GM12872 (cell line): Measurements from ENCODE around the gene TAB2.

Experiments
- CTCF ChIP-seq: IDR thresholded peaks from 3 replicates; pipeline ENCODE4 v1.5.1; 2011; ENCODE audit warnings: low read depth, mild to moderate bottlenecking, low read length, moderate library complexity; ENCODE audit not compliant: insufficient read depth

The TAB2 gene, protein sequence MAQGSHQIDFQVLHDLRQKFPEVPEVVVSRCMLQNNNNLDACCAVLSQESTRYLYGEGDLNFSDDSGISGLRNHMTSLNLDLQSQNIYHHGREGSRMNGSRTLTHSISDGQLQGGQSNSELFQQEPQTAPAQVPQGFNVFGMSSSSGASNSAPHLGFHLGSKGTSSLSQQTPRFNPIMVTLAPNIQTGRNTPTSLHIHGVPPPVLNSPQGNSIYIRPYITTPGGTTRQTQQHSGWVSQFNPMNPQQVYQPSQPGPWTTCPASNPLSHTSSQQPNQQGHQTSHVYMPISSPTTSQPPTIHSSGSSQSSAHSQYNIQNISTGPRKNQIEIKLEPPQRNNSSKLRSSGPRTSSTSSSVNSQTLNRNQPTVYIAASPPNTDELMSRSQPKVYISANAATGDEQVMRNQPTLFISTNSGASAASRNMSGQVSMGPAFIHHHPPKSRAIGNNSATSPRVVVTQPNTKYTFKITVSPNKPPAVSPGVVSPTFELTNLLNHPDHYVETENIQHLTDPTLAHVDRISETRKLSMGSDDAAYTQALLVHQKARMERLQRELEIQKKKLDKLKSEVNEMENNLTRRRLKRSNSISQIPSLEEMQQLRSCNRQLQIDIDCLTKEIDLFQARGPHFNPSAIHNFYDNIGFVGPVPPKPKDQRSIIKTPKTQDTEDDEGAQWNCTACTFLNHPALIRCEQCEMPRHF

DNA sequence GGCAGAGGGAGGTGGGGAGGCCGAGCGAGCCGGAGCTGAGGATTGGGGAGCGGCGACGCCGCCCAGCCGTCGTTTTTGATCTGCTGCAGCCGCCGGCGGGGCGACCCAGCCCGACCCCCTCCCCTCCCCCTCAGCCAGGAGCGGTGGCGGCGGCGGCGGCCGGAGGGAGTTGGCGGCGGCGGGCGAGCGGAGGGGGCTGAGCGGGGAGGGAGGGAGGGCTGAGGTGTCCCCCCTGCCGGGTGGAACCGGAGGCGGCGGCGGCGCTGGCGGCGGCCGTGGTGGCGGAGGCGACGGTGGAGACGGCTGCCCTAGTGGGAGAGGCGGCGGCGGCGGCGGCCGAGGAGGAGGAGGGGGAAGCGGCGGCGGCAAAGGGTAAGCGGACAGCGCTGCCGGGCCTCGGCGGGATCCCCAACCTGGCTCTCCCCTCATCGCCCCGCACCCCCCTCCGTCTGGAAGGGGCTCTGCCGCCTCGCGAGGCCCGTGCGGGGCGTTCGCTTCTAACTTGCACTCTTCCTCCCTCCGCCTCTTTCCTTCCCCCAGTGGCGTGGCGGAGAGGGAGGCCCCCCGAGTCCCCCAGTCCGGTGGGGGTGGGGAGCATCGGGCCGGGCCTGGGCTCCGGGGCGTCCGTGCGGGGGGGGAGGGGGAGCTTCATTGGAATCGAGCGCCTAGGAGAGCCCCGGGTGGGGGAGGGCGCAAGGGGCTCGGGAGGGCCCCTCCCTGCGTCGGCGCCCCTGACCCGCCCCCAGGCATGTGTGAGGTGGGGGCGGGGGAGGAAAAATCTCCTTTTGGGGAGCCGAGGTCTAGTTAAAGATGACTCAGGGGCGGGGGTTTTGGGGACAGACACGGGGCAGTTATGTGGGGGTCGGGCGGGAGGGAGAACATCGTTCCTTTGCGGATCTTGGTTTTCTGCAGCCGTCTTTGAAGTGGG is at the start of gene TAB2:
TAB2 (plus strand) TSS at position 69 of the 928 bp plus-strand sequence. CDS start 52,286 bp downstream, outside the sequence.
- no peak for TF ChIP-seq CTCF

DNA sequence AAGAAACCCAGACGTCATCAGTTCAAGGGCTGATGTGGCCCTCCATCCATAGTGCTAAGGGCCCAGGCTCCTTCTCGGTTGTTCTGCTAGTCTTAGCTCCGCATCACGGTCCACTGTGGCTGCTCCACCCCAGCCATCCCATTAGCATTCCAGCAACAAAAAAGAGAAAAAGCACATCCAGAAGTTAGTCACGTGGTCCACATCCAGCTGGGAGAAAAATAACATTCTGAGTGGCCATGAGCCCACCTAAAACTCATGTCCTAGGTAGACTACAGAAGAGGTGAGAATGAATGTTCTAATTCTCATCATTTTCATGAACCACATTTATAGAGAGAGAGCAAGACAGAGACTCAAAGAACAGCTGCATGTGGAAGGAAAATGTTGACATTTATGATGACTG is 49.4 kb upstream of the TAB2 start:
- no peak for TF ChIP-seq CTCF

GRCh38 chr6:149268768-149269167 is 48.7 kb upstream of the TAB2 start:
- no peak for TF ChIP-seq CTCF

DNA sequence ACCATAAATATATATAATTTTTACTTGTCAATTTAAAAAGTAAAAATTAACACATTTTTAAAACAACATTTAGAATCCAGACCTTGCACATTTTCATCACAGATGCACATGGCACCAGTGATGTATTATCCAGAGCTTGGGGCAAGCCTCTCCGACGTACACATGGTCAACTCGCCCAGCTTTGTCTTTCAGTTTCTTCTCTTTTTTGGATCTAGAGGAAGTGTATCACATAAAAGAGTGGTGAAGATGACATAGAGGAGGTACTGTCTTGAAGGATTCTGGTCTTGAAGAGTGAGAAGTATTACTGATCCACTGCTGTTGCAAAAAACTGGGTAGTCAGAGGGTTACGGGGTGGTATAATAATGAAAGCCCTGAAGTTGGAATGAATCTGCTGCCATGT is 46.9 kb upstream of the TAB2 start:
- TF ChIP-seq CTCF: no peak

DNA sequence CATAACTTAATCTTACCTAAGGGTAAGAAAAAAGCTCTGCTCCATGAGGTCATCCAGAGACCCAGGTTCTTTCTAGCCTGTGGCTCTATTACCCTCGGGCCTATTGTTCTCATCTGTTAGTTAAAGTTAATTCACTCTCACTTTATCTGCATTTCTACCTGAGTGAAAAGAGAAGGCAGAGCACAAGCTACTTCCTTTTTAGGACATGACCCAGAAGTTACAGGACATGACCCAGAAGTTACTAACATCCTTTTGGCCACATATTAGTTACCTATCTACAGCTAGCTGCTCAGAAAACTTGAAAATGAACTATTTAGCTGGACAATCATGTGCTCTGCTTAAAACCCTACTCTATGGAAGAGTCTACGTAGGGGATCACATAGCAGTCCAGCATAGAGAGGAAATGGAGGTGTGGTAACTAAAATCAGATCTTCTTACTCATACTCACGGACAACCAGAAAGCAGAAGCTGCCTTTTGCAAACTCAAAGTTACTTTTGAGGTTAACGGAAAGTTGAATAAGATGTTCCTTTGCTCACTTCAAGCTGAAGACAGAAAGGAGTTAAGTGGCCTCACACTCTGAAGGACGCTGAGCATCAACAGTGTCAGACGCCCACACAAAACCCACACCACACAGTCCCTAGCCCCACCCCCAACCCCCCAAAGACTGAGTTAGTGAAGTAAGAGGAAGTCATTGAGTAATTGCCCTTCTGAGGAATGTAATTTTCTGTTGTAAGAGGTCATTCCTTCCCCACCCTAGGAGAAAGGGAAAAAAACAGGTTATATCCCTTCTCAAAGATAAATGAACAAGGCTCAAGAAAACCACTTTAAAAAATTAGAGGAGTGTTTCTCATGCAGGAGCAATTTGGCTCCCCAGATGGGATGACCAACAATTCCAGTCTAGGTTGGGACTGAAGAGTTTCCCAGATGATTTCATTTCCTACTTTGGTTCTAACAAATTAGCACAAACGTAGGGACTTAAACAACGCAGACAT is 45.9 kb upstream of the TAB2 start:
- TF ChIP-seq CTCF: no peak

- no peak for TF ChIP-seq CTCF
Measured at GRCh38 chr6:149273318-149273717, 44.2 kb upstream of the TAB2 start.
